HCT116 (cell line): Measurements from ENCODE around the gene BBLN.

Experiments
- CEBPB ChIP-seq: IDR thresholded peaks from 2 replicates; pipeline ENCODE4 v1.6.1; 2012; ENCODE audit warnings: low read depth
- EGR1 ChIP-seq: IDR thresholded peaks from 2 replicates; pipeline ENCODE4 v1.6.1; 2012; ENCODE audit warnings: low read depth
- EZH2phosphoT487 ChIP-seq: fragments of 200-600 bp; IDR thresholded peaks from 2 replicates; pipeline ENCODE4 v1.6.1; 2018; ENCODE audit warnings: antibody characterized with exemption, borderline replicate concordance
- POLR2A ChIP-seq: IDR thresholded peaks from 2 replicates; pipeline ENCODE4 v1.7.0; 2011; ENCODE audit warnings: borderline replicate concordance; ENCODE audit not compliant: insufficient read depth, insufficient read length; ENCODE audit errors: extremely low read depth
- POLR2AphosphoS5 ChIP-seq: IDR thresholded peaks from 2 replicates; pipeline ENCODE4 v1.6.1; 2011; ENCODE audit warnings: mild to moderate bottlenecking, low read depth, low read length, moderate library complexity
- REST ChIP-seq: IDR thresholded peaks from 2 replicates; pipeline ENCODE4 v1.6.1; 2012; ENCODE audit warnings: low read depth
- SIN3A ChIP-seq: IDR thresholded peaks from 2 replicates; pipeline ENCODE4 v1.6.1; 2012; ENCODE audit warnings: low read depth
- SP1 ChIP-seq: IDR thresholded peaks from 2 replicates; pipeline ENCODE4 v1.6.1; 2012; ENCODE audit warnings: low read depth
- YY1 ChIP-seq: IDR thresholded peaks from 2 replicates; pipeline ENCODE4 v1.6.1; 2011; ENCODE audit warnings: low read length, low read depth, moderate library complexity, mild to moderate bottlenecking; ENCODE audit not compliant: insufficient replicate concordance; ENCODE audit errors: extremely low read depth
- ZNF274 ChIP-seq: fragments of 200-500 bp; sonication (Bioruptor generic); IDR thresholded peaks from 2 replicates; pipeline ENCODE4 v1.6.1; 2014; ENCODE audit warnings: mild to moderate bottlenecking, low read depth, low read length, inconsistent platforms
- TF ChIP-seq, protein P1 (sequence below), 3 experiments: fragments of 200-600 bp in 1 of 3; sonication (generic) in 1 of 3; IDR thresholded peaks in 2 of 3; conservative IDR thresholded peaks in 1 of 3; 2 replicates each; pipeline ENCODE4 v1.5.1; 2012 to 2017; ENCODE audit warnings: low read depth in 2 of 3, low read length in 2 of 3, antibody characterized with exemption in 1 of 3, borderline replicate concordance in 1 of 3, control low read depth in 1 of 3, mild to moderate bottlenecking in 1 of 3, mixed read lengths in 1 of 3, mixed run types in 1 of 3, moderate library complexity in 1 of 3; ENCODE audit not compliant: insufficient read depth in 1 of 3

- TF ChIP-seq SP1 (no peak), POLR2AphosphoS5 (peak; percentile 54; the same call in 1 of the 2 replicates), CEBPB (no peak), POLR2A (peak; percentile 67), YY1 (peak; percentile 69), ZNF274 (no peak), REST (no peak), EGR1 (no peak), EZH2phosphoT487 (no peak), SIN3A (no peak)
- TF ChIP-seq, protein P1, sequence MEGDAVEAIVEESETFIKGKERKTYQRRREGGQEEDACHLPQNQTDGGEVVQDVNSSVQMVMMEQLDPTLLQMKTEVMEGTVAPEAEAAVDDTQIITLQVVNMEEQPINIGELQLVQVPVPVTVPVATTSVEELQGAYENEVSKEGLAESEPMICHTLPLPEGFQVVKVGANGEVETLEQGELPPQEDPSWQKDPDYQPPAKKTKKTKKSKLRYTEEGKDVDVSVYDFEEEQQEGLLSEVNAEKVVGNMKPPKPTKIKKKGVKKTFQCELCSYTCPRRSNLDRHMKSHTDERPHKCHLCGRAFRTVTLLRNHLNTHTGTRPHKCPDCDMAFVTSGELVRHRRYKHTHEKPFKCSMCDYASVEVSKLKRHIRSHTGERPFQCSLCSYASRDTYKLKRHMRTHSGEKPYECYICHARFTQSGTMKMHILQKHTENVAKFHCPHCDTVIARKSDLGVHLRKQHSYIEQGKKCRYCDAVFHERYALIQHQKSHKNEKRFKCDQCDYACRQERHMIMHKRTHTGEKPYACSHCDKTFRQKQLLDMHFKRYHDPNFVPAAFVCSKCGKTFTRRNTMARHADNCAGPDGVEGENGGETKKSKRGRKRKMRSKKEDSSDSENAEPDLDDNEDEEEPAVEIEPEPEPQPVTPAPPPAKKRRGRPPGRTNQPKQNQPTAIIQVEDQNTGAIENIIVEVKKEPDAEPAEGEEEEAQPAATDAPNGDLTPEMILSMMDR (IDR thresholded peaks at IDR 0.05 in 2 of 3, conservative IDR thresholded peaks at IDR 0.05 in 1 of 3; ENCODE audit: borderline replicate concordance in 1 of 3, insufficient read depth in 1 of 3, low read depth in 2 of 3, low read length in 2 of 3) = no peak
Observed at GRCh38 chr9:128127568-128127989, 32.5 kb upstream of the BBLN start, which contains the start of gene PTGES2.
